DND-41 (cell line): Measurements from ENCODE around the gene AUH.

Source experiments
- CTCF ChIP-seq: IDR thresholded peaks from 2 replicates; pipeline ENCODE4 v1.5.1; 2012; ENCODE audit warnings: borderline replicate concordance, low read length, moderate library complexity, mild to moderate bottlenecking; ENCODE audit not compliant: poor library complexity, severe bottlenecking; ENCODE audit errors: extremely low read depth
- EZH2 ChIP-seq: IDR thresholded peaks from 3 replicates; pipeline ENCODE4 v1.6.1; 2012; ENCODE audit warnings: borderline replicate concordance, low read depth, mild to moderate bottlenecking, moderate library complexity, low read length, inconsistent platforms; ENCODE audit not compliant: severe bottlenecking

DNA sequence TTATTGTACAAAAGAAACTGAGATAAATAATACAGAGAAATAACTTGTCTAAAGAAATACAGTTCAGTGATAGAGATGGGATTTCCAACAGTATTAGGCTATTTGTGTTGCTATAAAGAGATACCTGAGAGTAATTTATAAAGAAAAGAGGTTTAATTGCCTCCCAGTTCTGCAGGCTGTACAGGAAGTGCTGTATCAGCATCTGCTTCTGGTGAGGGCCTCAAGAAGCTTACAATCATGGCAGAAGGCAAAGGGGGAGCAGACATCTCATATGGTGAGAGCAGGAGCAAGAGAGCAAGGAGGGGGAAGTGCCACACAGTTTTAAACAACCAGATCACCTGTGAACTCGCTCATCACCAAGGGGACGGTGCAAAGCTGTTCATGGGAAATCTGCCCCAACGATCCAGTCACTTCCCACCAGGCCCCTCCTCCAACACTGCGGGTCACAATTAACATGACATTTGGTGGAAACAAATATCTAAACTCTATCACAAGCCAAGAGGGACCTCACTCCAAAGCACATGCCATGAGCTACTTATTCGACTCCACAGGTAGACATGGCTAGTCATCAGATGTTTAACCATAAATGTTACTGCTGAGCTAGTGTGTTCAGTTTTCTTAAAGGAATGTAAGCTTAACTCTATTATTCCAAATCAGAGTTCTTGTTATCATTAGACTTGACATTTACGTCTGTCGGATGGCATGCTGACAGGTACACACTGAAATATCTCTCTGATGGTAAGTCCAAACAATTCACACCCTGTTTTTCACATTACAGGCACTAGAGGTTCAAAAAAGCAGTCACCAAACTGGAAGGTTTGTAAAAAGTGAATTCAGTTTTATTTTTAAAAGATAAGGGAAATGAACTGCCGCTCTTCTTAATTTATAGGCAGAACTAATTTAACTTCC is 82.2 kb downstream of the AUH start:
- TF ChIP-seq CTCF: no peak
- TF ChIP-seq EZH2: no peak
